Activated CD8-positive, alpha-beta memory T cell treated with anti-CD3 and anti-CD28 coated beads, Interleukin-2, amount 50 U/mL, for 1 hour (primary cell): ENCODE measurements around the gene PDXK.

ENCODE experiments used
- DNase-seq: peaks from one replicate; pipeline ENCODE4 v3.0.0-alpha.2; 2020; ENCODE audit errors: extremely low read depth

PDXK gene

GRCh38 chr21:43803558-43804300 is 84.8 kb downstream of the PDXK start:
- DNase-seq, result no peak

- DNase-seq, result no peak
Measured at GRCh38 chr21:43805275-43805800, 86.4 kb downstream of the PDXK start.

- no peak for DNase-seq
Measured at GRCh38 chr21:43806017-43806710, 87.2 kb downstream of the PDXK start.

GRCh38 chr21:43808367-43808766 is 89.4 kb downstream of the PDXK start:
- DNase-seq, result no peak

GRCh38 chr21:43808832-43809251 is 89.9 kb downstream of the PDXK start:
- no peak for DNase-seq

- DNase-seq, result no peak
Measured at GRCh38 chr21:43809346-43809799, 90.4 kb downstream of the PDXK start.

- DNase-seq, result no peak
Measured at GRCh38 chr21:43809853-43810504, 91.0 kb downstream of the PDXK start.

GRCh38 chr21:43810505-43811261 is 91.8 kb downstream of the PDXK start:
- peak; percentile 61 for DNase-seq

- DNase-seq, result no peak
Measured at GRCh38 chr21:43811262-43812105, 92.6 kb downstream of the PDXK start.
